Measurements from ENCODE around the gene MMP19.

Gene MMP19

DNA sequence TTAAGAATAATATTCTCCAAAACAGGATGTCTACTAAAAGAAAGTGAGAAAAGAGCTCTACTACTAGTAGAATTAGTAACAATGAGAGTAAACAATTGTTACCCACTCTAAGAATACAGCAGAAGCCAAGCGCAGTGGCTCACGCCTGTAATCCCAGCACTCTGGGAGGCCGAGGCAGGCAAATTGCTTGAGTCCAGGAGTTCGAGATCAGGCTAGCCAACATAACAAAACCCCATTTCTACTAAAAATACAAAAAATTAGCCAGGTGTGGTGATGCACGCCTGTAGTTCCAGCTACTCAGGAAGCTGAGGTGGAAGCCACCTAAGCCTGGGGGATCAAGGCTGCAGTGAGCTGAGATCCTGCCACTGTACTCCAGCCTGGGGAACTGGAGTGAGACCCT lies 18.0 kb downstream of the MMP19 start:
- ChIA-PET POLR2A (ENCODE audit: low non-redundant PET) (interaction anchor here (0.9 kb wide), 1 partner anchor 150 kb away, joined by 3 read pairs; no protein-coding TSS in a partner anchor), CTCF (no interaction called here)
- H3K27ac ChIP-seq = peak overlapping the region; percentile 33; the same call in 1 of the 2 replicates

DNA sequence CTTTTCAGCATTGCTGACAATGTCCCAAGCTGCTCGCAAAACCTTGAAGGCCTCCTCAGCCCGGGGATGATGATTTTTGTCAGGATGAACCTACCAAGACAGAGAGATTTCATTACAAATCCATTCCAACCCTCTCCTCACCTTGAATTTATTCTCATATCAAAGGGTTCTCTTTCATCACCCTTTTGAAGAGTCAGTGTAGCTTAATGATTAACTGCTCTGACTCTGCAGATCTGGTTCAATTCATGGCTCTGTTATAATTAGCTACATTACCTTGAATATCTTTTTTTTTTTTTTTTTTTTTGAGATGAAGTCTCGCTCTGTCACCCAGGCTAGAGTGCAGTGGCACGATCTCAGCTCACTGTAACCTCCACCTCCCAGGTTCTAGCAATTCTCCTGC lies 19.3 kb downstream of the MMP19 start:
- DNase-seq (ENCODE audit: low spot score) = no peak
- CTCF ChIA-PET = interaction anchor here (0.6 to 0.7 kb wide), 2 partner anchors 174 to 381 kb away, joined by 3 read pairs; partner anchors contain the start of gene SUOX
- H3K27ac ChIP-seq = no peak overlapping the region
- TF ChIP-seq CTCF (conservative IDR thresholded peaks at IDR 0.05; ENCODE audit: low read depth) = no peak
- POLR2A ChIA-PET (ENCODE audit: low non-redundant PET) = interaction anchor here (0.6 kb wide), 1 partner anchor 31 kb away, joined by 3 read pairs; no protein-coding TSS in a partner anchor

More for the DNA sequence above, 18.0 kb downstream of the MMP19 start:
- no peak for DNase-seq (ENCODE audit: low spot score)
- TF ChIP-seq CTCF (conservative IDR thresholded peaks at IDR 0.05; ENCODE audit: low read depth) = no peak

DNA sequence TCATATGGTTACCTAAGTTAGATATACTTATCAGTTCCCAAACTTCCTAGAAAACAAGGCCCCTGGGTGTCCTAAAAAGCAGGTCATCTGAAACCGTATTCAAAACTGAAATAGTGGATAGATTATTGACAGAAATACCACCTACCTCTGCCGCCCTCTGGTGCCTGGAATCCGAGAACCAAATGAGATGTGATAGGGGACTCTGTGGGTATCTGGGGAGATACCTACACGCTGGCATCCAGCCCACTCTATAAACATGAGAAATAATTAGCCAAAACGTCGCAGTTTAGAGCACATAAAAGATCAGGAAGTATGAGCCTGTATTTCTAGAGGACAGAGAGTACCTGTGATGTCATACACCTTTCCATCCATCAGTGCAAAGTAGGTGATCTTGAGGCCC lies 20.5 kb downstream of the MMP19 start:
- DNase-seq (ENCODE audit: low spot score) = peak; percentile 37
- ChIA-PET CTCF (no interaction called here), POLR2A (ENCODE audit: low non-redundant PET) (no interaction called here)
- TF ChIP-seq CTCF (conservative IDR thresholded peaks at IDR 0.05; ENCODE audit: low read depth) = no peak; the same call in 1 of the 2 replicates
- peak overlapping the region; percentile 57 for H3K27ac ChIP-seq

GRCh38 chr12:55820679-55821078 lies 22.1 kb downstream of the MMP19 start:
- no peak for DNase-seq (ENCODE audit: low spot score)
- POLR2A ChIA-PET (ENCODE audit: low non-redundant PET) = no interaction called here
- CTCF ChIA-PET = interaction anchor here (0.9 kb wide), 1 partner anchor 119 kb away, joined by 3 read pairs; no protein-coding TSS in a partner anchor
- H3K27ac ChIP-seq = no peak overlapping the region
- peak; percentile 24 for TF ChIP-seq CTCF (conservative IDR thresholded peaks at IDR 0.05; ENCODE audit: low read depth)

- POLR2A ChIA-PET (ENCODE audit: low non-redundant PET) = interaction anchor here (0.9 kb wide), 1 partner anchor 109 kb away, joined by 3 read pairs; the partner anchor contains the start of gene PYM1
- CTCF ChIA-PET = interaction anchor here (1.4 kb wide), 1 partner anchor 121 kb away, joined by 5 read pairs; no protein-coding TSS in a partner anchor
- H3K27ac ChIP-seq = peak overlapping the region; percentile 83
- DNase-seq (ENCODE audit: low spot score) = no peak
- TF ChIP-seq CTCF (conservative IDR thresholded peaks at IDR 0.05; ENCODE audit: low read depth) = no peak
Observed at GRCh38 chr12:55818886-55819285, 23.9 kb downstream of the MMP19 start.

- CTCF ChIA-PET = interaction anchor here (1.4 kb wide), 1 partner anchor 122 kb away, joined by 5 read pairs; no protein-coding TSS in a partner anchor
- DNase-seq (ENCODE audit: low spot score) = peak; percentile 69
- POLR2A ChIA-PET (ENCODE audit: low non-redundant PET) = interaction anchor here (0.9 to 1.4 kb wide), 2 partner anchors 11 to 110 kb away, joined by 3 to 12 read pairs; partner anchors contain the start of genes DNAJC14 and PYM1
- TF ChIP-seq CTCF (conservative IDR thresholded peaks at IDR 0.05; ENCODE audit: low read depth) = no peak
- peak overlapping the region; percentile 83 for H3K27ac ChIP-seq
Observed at GRCh38 chr12:55818140-55818728, 24.5 kb downstream of the MMP19 start.

Measured in RWPE1 (cell line).